Suprapubic skin (tissue), 3 donors: Measurements from ENCODE around the gene ATP5F1E.

ENCODE experiments used
- EP300 ChIP-seq: sonication (generic); formaldehyde crosslinking; IDR thresholded peaks from one replicate; pipeline ENCODE4 v1.6.1; 2017; ENCODE audit warnings: antibody characterized with exemption
- POLR2A ChIP-seq, 2 donors: fragments of 450-650 bp; IDR thresholded peaks; one replicate each; pipeline ENCODE4 v1.6.1; 2017; ENCODE audit warnings: antibody characterized with exemption in 2 of 2, mild to moderate bottlenecking in 2 of 2, moderate library complexity in 2 of 2
- TF ChIP-seq, protein P1 (sequence below), 2 donors: fragments of 200-600 bp in 1 of 2; fragments of 450-650 bp in 1 of 2; sonication (generic) in 1 of 2; IDR thresholded peaks; one replicate each; pipeline ENCODE4 v1.5.1; 2016 to 2019; ENCODE audit warnings: antibody characterized with exemption in 2 of 2, mild to moderate bottlenecking in 1 of 2, moderate library complexity in 1 of 2

DNA sequence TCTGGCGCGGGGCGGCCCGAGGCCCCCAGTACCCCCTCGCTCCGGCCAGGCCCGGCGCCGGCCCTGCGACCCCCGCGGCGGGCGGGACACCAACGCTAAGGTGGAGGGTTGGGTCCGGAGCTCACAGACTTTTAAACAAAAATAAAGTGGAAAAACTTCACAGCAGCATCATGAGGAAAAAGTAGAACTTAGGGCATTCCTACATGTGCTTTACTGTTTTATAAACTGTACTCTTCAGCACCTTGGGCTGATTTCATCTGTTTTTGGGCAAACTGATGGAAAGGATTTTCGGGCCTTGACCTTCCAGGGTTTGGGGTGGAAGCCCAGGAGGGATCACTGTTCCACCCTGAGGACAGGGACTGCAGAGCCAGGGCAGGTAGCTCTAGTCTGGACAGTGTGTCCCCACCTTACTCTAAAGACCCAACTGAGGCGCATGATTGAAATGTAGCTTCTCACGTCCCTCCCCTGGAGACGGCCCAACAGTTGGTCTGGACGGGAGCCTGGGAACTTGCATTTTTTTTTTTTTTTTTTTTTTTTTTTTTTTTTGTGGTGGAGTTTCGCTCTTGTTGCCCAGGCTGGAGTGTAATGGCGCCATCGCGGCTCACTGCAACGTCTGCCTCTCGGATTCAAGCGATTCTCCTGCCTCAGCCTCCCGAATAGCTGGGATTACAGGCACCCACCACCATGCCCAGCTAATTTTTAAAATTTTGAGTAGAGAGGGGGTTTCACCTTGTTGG lies 50.3 kb downstream of the ATP5F1E start:
- TF ChIP-seq, protein P1, sequence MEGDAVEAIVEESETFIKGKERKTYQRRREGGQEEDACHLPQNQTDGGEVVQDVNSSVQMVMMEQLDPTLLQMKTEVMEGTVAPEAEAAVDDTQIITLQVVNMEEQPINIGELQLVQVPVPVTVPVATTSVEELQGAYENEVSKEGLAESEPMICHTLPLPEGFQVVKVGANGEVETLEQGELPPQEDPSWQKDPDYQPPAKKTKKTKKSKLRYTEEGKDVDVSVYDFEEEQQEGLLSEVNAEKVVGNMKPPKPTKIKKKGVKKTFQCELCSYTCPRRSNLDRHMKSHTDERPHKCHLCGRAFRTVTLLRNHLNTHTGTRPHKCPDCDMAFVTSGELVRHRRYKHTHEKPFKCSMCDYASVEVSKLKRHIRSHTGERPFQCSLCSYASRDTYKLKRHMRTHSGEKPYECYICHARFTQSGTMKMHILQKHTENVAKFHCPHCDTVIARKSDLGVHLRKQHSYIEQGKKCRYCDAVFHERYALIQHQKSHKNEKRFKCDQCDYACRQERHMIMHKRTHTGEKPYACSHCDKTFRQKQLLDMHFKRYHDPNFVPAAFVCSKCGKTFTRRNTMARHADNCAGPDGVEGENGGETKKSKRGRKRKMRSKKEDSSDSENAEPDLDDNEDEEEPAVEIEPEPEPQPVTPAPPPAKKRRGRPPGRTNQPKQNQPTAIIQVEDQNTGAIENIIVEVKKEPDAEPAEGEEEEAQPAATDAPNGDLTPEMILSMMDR (IDR thresholded peaks at IDR 0.05): no peak
- TF ChIP-seq EP300 (no peak), POLR2A (IDR thresholded peaks at IDR 0.05) (no peak)
